Ramos (cell line): Measurements from ENCODE around the gene SYNGR4.

Experiments
- in situ Hi-C: fragments of 300-500 bp; cut with MboI; formaldehyde crosslinking; loops from one replicate; pipeline ENCODE4 v1.14.3; 2022; ENCODE audit warnings: low sequenced_read_pairs; ENCODE audit not compliant: unreplicated experiment

Gene SYNGR4

GRCh38 chr19:48394331-48395169 is 30.4 kb downstream of the SYNGR4 start:
- in situ Hi-C loops, result no loop called here

- in situ Hi-C loops, result no loop called here
These were observed 30.9 kb downstream of the SYNGR4 start for GRCh38 chr19:48395170-48395455.

- in situ Hi-C loops, result no loop called here
These were observed 31.3 kb downstream of the SYNGR4 start for GRCh38 chr19:48395499-48395898.

GRCh38 chr19:48396016-48396823 is 32.1 kb downstream of the SYNGR4 start:
- in situ Hi-C loops, result no loop called here

- in situ Hi-C loops, result no loop called here
These were observed 32.6 kb downstream of the SYNGR4 start for GRCh38 chr19:48396824-48397176.

- in situ Hi-C loops, result no loop called here
These were observed 33.3 kb downstream of the SYNGR4 start for GRCh38 chr19:48397263-48398101.

- in situ Hi-C loops, result no loop called here
These were observed 33.9 kb downstream of the SYNGR4 start for GRCh38 chr19:48398102-48398374.

- in situ Hi-C loops, result no loop called here
These were observed 34.4 kb downstream of the SYNGR4 start for GRCh38 chr19:48398375-48399235.

- in situ Hi-C loops, result no loop called here
These were observed 36.0 kb downstream of the SYNGR4 start for GRCh38 chr19:48400018-48400742.

- in situ Hi-C loops, result no loop called here
These were observed 37.1 kb downstream of the SYNGR4 start for GRCh38 chr19:48401287-48401686.

GRCh38 chr19:48403606-48404005 is 39.4 kb downstream of the SYNGR4 start:
- in situ Hi-C loops, result no loop called here

- in situ Hi-C loops, result no loop called here
These were observed 41.0 kb downstream of the SYNGR4 start for GRCh38 chr19:48405010-48405659.

- in situ Hi-C loops, result no loop called here
These were observed 41.7 kb downstream of the SYNGR4 start for GRCh38 chr19:48405850-48406249.

GRCh38 chr19:48413879-48414587 is 49.9 kb downstream of the SYNGR4 start:
- in situ Hi-C loops, result no loop called here

- in situ Hi-C loops, result no loop called here
These were observed 51.2 kb downstream of the SYNGR4 start for GRCh38 chr19:48415395-48415794.

- in situ Hi-C loops, result no loop called here
These were observed 51.6 kb downstream of the SYNGR4 start for GRCh38 chr19:48415806-48416221.

GRCh38 chr19:48417421-48417820 is 53.3 kb downstream of the SYNGR4 start:
- in situ Hi-C loops, result no loop called here

GRCh38 chr19:48418317-48419064 is 54.3 kb downstream of the SYNGR4 start:
- in situ Hi-C loops, result no loop called here
